Kidney glomerular epithelial cell (primary cell): ENCODE results near the gene CCNK.

ENCODE experiments used
- DNase-seq: peaks from one replicate; lab custom pipeline; 2025; lab: John Stamatoyannopoulos, UW

Gene CCNK

DNA sequence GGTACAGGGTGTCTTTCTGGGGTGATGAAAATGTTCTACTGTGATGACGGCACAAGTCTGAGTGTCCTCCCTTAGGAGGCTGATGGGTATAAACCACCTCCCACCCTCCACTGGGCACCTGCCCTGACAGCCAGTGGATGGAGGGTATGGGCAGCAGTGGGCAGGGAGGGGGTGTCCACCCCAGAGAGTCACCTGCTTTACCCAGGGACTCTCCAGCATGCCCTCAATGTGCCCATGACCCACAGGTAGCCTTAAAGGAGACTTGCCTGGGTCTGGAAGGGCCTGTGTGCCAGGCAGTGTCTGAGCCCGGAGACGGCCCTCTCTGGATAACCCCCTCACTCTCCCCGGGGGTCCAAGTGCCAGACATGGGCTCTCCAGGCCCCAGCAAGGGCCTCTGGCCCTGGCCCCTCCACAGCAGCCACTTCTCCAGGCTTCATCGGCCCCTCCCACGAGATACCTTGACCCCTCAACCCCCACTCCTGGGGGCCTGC, 38.8 kb downstream of the CCNK start:
- DNase-seq, result no peak

DNA sequence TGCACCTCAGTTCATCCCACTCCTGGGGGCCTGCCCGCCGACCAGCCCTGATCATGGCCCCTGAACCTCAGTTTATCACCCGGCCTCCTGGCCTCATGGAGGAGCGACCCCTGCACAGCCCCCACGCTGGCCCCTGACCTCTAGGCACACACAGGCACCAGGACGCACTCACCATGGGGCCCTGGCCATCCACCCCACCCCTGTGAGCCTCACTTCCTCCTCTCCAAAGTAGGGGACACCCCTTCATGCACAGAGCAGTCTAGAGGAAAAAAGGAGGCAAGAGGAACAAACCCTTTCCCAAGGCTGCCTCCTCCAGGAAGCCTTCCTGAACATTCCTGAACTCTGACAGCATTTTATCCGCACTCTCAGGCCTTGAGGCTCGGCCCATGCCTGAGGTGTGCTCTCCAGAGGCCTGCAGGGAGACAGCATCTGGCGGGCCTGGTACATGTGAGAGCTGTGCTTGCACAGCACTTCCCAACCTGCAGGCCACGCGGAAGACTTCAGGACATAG, 39.4 kb downstream of the CCNK start:
- DNase-seq, result no peak

DNA sequence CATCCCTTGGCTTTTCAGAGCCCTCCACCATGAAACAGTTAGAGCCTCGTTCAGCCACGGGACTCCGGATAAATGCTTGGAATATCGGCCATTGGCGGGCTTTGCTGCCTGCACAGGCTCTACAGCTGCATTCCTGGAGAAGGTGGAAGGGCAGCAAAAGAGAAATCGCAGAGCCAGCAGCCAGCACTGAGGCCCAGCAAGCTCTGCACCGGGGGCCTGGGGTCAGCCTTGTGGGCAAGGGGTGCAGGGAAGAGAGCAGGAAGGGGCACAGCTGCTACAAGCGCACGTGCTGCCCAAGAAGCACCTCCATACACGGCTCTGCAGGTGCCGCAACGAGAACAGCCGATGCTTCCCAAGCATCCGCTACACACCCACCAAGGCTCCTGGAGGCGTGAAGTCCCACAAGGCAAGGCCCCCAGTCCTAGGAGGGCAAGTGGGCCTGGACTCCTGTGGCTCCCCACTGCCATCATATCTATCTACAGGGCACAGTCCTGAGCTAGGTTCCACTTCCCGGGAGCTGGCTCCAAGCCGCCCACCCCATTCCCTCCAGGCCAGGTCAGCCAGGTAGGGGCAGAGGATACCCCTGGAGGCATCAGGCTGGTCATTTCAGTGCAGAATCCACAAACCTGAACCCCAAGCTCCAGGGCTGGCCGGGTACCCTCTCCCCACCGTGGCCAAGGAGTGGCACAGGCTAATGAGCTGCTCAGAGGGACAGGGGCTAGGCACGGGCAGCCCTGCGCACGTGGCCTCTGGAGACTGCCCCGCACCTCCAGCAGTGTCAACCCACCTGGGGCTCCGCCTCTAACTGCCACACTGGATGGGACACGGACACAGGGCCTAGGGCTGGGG, 40.2 kb downstream of the CCNK start:
- DNase-seq, result no peak

DNA sequence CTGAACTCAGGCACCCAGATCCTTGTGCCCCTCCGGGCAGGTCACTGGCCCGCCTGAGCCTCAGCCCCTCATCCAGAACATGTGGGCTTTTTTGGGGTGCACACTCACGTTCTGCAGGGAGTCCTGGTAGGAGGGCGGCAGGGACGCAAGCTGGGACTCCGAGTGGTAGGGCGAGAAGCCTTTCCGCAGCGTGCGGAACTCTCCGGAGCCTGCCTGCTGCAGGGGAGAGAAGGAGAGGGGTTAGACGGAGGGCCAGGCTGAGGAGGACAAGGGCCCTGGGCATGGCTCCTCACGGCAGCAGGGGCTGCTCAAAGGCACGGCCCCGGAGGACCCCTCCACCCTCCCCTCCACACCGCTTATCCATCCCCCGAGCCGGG, 40.8 kb downstream of the CCNK start:
- no peak for DNase-seq

DNA sequence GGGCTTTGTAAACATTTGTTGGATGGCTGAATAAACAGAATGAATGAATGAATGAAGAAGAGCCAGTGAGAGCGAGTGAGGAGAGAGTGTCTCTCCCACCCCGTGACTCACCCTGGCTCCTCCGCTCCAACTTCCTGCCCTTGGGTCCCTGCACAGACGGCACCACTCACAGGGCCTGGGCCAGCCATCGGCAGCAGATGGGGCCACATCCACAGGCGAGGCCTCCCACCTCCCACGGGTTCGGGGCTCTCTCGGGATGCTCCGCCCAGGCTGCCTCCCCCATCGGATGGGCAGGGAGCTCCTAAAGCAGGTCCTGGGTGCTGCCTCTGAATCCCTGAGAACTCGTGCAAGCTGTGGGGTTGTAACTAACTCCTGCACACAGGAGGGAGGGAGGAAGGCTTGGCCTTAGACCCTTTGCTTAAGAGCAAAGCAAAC, 41.3 kb downstream of the CCNK start:
- peak; percentile 63 for DNase-seq

DNA sequence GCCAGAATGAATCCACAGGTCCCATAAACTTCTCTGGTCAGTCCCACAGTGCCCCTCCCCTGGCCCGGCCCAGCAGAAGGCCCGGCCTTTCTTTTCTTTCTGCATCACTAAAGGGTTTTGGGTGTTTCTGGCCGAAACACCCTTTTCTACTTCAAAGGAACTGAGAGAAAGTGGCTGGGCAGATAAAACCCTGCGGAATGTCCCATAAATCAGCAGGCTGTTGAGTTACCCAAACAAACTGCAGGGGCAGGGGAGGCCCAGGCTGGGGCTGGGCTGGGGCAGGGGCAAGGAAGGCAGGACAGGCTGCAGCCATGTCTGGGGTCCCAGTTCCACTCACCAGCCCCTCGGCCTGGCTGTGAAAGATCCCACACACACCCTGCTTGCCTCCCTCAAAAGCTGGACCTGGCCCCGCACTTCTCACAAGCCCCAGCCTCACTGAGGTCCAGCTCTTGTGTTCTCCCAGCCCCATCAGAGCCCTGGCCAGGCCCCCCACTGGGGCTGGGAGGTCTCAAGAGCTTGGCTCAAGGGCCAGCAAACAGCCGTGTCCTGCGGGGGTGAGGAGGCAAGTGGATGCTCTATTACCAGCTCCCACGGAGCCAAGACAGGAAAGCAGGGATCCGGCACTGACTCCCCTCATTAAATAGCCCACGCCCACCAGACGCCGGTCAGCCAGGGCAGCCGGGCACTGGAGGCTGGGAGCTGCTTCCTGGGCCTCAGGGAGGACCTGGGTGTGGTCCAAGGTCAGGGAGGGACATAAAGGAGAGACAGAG, 41.9 kb downstream of the CCNK start:
- DNase-seq, result no peak

DNA sequence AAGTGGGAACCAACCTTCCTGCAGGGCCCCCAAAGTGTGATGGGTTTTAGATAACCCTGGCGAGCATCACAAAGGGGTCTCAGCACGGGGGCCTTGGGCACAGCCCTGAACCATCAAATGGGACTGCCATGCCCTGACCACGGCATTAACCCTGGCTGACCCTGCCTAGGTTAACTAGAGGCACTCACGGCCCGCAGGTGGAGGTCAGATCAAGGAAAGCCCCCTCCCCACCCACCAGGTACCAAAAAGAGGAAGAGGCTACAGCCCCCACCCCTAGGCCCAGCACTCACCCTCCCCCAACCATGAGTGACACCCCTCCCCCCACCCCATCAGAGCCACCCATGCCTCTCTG, 42.5 kb downstream of the CCNK start:
- no peak for DNase-seq

DNA sequence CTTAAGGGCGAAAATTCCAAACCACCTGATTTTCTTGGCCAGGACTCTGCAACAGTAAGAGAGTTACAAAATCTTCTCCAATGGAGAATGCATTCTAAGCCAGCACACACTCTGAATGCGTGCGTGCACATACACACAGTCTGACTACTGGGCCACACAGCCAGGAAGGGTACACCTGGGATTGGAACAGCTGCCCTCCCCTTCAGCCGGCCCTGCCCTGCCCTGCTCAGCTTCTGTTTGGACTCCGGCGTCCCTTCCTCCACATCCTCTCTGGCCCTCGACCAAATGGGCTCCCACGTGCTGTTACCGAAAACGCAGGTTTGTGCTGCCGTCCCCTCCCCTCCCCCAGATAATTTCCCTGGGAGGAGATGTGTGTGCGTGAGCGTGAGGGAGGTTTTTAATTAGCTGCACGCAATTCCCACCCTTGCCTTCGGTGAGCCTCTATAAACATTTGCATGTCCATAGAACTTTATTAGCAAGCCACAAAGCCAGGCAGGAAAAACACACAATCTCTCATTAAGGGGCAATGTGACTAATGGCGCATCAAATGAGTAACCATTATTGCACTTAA, 43.0 kb downstream of the CCNK start:
- no peak for DNase-seq

DNA sequence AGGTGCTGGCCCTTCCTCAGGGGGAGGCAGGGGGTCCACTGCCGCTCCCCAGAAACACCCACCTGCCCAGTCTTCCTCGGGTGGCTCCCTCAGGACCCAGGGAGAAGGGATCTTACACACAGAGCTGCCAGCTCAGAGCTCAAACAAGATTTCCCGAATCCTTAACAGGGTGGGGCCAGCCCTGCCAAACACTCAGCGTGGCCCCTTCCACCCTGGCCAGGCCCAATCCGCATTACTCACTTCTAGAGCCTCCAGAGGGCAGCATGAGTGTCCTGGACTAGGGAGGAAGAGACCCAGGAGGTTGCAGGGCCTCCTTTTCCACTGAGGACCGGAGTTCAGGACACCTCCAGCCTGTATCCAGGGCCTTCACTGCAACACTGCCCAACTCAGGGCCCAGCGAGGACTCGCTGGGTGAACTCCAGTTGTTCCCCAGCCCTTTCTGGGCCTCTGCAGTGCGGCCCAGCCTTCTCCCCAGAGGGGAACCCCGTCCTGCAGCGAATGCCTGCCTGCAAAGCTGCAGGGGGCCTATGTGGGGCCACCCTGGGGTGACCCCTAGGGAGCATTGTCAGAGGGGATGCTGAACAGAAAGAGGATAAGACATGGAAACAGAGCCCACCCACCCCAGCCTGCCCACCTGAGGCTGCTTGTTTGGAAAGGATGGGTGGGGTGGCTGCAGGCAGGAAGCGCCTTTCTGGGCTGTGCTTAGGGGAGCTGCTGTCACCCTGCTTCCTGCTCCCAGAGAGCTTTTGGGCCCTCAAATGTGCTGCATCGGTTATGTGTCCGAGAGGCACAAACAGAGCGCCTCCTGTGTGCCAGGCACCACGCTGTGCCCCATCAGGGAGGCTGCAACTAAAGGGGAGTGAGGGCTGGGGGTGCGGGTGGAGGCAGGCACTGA, 43.8 kb downstream of the CCNK start:
- peak; percentile 7 for DNase-seq

DNA sequence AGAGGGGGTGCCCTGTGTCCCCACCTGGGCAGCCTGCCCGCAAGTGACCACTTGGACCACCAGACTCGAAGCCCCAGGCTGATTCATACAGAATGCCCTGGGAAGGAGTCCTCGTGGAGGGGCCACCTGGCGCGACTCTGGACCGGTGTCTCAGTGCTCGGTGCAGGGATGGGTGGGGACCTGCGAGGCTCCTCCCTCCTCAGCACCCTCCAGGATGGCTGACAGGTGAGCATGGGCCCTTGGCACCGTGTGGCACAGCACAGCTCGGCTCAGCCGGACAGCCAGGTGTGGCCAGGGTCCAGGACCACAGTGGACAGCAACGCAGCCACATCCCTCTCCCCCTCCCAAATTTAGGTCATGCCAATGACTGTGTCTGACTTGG, 44.5 kb downstream of the CCNK start:
- no peak for DNase-seq

DNA sequence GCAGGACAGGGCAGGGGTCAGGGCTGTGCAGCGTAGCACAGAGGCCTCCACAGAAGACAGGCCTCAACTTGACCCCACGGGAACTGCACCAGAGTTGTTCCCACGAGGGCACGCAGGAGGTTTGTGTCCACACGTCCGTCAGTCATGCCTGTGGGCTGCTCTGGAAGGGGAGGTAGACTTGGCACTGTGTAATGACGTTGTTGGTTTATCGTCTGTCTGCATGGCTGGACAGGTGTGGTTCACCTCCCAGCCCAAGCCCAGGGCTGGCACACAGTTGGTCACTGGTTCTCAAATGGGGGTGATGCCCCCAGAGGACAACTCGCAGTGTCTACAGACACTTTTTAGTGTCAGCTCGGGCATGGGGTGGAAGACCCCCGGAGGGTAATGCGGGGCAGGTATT, 45.8 kb downstream of the CCNK start:
- DNase-seq, result no peak

DNA sequence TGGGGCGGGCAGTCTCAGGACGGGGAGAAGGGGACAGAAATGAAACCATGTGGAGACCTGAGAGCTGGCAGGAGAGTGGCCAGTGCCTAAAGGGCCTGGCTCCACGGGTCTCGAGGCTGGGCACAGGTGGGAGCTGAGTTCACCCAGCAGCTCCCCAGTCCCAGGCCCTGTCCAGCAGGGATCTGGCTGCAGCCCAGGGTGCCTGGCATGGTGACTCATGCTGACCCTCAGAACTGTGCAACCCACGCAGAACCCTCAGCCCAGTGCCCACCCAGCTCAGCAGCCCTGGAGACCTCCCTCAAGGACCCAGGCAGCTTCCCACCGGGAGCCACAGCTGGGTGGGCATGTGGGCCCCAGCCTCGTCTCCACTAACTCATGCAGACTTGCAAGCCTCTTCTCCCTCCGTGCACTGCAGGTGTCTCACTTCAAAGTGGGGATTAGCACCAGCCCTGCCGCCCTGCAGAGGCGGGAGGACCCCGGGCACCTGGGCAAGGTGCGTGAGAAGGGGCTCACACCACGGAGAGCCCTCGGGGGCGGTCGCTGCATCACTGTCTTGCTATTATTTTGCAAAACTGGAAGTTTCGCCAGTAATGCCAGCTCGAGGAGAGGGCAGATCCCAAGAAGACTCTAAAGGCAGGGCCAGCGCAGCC, 46.3 kb downstream of the CCNK start:
- DNase-seq, result no peak

DNA sequence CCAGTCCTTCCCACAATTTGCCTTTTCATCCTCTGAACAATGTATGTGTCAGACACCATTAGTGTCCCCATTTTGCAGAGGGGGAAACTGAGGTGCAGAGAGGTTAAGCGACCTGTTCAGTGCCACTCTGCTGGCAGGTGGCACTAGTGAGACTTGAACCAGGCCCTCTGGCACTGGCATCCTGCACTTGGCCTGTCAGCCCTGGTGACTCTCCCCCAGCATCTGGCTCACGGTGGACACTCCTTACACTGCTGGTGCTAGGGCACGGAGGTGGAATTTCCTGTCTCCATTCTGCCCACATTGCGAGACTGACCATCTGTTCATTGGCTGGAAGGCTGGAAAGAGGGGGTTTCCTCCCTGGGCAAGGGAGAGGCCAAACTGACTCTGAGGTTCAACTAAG, 48.7 kb downstream of the CCNK start:
- DNase-seq, result no peak

DNA sequence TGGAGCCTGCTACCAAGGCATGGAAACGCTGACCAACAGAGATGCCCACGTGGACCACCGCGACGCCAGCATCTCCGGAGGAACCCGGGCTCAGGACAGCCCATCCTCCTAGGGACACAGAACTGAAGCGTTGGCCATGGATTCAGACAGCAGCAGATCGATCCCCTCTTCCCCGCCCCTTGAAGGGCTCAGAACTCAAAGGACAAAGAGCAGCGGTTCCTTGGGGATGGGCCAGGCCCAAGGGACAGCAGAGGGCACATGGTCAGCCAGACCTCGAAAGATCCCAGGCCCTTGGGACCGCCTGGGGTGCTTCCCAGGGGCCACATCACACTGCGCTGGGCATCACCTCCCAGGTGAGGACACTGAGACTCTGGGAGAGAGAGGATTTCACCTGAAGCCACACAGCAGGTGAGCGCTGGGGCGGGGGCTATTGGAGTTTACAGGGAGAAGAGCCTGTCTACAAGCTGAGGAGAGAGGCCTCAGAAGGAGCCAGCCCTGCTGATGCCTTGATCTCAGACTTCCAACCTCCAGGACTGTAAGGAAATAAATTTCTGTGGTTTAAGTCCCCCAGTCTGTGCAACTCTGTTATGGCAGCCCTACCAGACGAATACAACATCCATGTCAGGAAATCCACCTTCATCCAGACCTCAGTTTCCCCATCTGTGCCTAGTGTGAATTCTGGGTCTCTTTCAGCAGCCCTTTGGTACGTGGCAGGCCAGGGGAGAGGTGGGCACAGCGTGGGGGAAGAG, 49.4 kb downstream of the CCNK start:
- no peak for DNase-seq

DNA sequence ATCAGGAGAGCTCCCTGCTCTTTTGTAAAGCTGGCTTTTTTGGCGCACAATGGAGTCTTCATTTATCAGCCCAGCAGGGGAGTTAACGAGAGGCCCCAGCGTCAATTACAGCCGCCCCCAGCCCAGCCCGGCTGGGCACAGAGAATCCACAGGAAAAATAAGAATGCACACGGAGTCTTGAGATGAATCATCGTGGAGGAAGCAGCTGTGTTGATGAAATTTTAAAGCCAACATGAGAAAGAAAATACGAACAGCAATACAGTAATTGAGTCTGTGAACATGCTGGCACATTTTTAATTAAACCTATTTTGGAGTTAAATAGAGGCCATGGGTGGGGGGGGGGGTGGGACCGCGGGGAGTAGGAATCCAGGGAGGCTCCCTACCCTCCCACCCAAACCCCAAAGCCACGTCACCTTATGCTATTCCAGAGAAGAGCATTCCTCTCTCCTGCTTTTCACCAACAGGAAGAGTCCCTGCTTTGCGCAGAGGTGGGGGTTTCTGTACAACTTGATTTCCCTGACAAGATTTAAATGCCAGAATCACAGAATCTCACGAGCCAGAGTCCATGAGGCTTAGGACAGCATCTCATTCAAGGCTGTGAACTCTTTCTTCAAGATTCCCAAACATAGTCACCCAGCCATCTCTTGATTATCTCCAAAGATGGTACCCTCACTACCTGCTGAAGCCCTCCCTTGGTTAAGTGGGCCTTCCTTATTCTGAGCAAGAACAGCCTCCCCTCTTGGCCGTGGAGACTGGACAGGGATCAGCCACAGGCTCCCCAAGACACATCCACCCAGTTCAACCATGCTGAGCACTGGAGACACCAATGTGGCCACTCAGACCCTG, 50.3 kb downstream of the CCNK start:
- peak; percentile 41 for DNase-seq

DNA sequence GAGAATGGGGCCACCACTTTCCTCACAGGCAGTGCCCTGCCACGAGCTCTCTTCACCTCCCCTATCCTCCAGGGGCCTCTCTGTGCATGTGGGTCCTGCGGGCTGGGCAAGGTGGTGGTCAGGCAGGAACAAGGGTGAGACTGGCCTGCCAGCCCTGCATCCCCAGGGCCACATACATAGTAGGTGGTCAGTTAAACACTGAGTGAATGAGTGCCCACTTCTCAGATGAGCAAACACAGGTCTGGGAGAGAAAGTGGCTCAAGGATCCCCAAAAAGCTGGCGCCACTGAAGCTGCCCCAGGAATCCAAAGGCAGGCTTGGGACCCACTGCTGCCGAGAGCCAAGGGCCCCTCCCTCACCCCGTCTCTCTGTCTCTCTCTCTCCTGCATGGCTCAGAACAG, 51.1 kb downstream of the CCNK start:
- DNase-seq, result no peak

DNA sequence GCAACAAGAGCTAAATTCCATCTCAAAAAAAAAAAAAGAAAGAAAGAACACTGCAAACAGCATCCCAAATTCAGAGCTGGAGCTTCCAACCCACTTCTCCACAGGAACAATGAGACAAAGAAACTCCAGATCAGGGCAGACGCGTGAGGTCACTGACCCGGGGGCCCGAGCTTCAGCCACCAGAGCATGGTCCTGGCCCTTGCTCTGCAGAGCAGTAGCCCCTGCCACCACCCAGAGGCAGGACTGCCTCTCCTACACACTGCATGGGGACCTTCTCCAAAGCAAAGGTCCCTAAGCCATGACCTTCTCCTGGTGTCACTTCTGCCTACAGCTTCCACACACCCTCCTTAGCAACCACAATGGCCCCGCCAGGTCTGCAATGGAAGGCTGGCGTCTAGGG, 53.1 kb downstream of the CCNK start:
- DNase-seq, result no peak

DNA sequence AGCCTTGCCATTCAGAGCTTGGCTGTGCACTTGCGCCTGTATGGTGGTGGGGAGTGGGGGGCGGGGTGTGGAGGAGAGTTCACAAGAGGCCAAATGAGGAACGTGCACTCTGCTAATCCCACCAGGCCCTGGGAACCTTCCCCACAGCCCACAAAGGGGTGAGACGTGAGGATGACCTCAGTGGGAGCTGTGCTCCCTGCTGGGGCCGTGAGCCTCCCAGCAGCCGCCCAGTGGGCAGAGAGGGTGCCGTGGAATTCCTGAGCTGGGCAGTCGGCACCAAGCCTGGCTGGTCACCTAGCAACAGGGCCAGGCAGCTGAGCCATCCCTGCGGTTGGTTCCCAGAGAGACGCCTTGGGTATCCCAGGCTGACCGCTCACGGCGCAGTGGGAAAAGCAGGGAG, 53.7 kb downstream of the CCNK start:
- peak; percentile 75 for DNase-seq

DNA sequence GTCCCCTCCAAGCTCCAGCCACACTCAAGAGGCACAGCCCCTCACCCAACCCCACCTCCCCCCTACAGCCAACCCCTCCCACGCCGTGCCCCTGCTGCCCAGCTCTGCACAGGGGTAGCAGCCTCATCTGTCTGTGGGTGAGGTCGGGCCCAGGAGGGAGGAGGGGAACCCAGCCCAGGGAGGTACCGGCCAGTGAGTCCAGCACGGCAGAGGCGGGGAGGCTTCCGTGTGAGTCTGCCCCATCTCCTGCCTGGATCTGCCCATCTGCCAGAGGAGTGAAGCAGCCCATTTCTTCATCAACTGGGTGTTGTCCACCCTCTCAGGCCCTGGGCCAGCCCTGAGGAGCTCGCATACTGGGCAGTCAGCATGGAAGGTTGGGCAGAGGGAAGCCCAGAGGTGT, 54.2 kb downstream of the CCNK start:
- no peak for DNase-seq
